ENCODE data around the gene MCF2L.
"Not testable (repeated sequence)": the region's sequence is repeated elsewhere in the genome, so short reads cannot be mapped to it uniquely, and the experiment has no call there.

Gene MCF2L

GRCh38 chr13:113105921-113106452 is 137.0 kb downstream of the MCF2L start:
- no peak overlapping the region for H3K4me3 ChIP-seq (replicated peaks; ENCODE audit: insufficient read depth, low read length)
- H3K27me3 ChIP-seq (ENCODE audit: insufficient read depth, poor library complexity, severe bottlenecking): peaks cover 15% of the 10 kb centered on the region
- TF ChIP-seq GABPA (IDR thresholded peaks at IDR 0.05; ENCODE audit: low read depth): no peak
- TF ChIP-seq REST (IDR thresholded peaks at IDR 0.05; ENCODE audit: insufficient replicate concordance, low read depth): no peak
- no peak for TF ChIP-seq POLR2AphosphoS5 (IDR thresholded peaks at IDR 0.05; ENCODE audit: low read depth)
- TF ChIP-seq CTCF (IDR thresholded peaks at IDR 0.05; ENCODE audit: insufficient read depth, low read length): no peak
- no peak for TF ChIP-seq SPI1 (IDR thresholded peaks at IDR 0.05; ENCODE audit: borderline replicate concordance, low read depth)
- DNase-seq (ENCODE audit: low read depth in 1 of 2, low spot score in 1 of 2): no peak
- no peak overlapping the region for H3K27ac ChIP-seq (replicated peaks)

GRCh38 chr13:113106711-113107351 is 137.8 kb downstream of the MCF2L start:
- Histone ChIP-seq H3K27ac (replicated peaks) (no peak overlapping the region), H3K4me3 (replicated peaks; ENCODE audit: insufficient read depth, low read length) (no peak overlapping the region), H3K27me3 (ENCODE audit: insufficient read depth, poor library complexity, severe bottlenecking) (peaks cover 16% of the 10 kb centered on the region)
- TF ChIP-seq POLR2AphosphoS5 (IDR thresholded peaks at IDR 0.05; ENCODE audit: low read depth): no peak
- no peak for TF ChIP-seq SPI1 (IDR thresholded peaks at IDR 0.05; ENCODE audit: borderline replicate concordance, low read depth)
- TF ChIP-seq CTCF (IDR thresholded peaks at IDR 0.05; ENCODE audit: insufficient read depth, low read length): no peak
- no peak for TF ChIP-seq GABPA (IDR thresholded peaks at IDR 0.05; ENCODE audit: low read depth)
- TF ChIP-seq REST (IDR thresholded peaks at IDR 0.05; ENCODE audit: insufficient replicate concordance, low read depth): no peak
- DNase-seq (ENCODE audit: low read depth in 1 of 2, low spot score in 1 of 2): no peak

- not testable (repeated sequence) for H3K4me3 ChIP-seq (replicated peaks; ENCODE audit: insufficient read depth, low read length); DNase-seq (ENCODE audit: low read depth in 1 of 2, low spot score in 1 of 2); H3K27ac ChIP-seq (replicated peaks)
- peaks cover 23% of the 10 kb centered on the region for H3K27me3 ChIP-seq (ENCODE audit: insufficient read depth, poor library complexity, severe bottlenecking)
Observed at GRCh38 chr13:113108521-113108920, 139.5 kb downstream of the MCF2L start.

- DNase-seq (ENCODE audit: low read depth in 1 of 2, low spot score in 1 of 2): no peak
- Histone ChIP-seq H3K27ac (replicated peaks) (no peak overlapping the region), H3K4me3 (replicated peaks; ENCODE audit: insufficient read depth, low read length) (no peak overlapping the region), H3K27me3 (ENCODE audit: insufficient read depth, poor library complexity, severe bottlenecking) (peaks cover 27% of the 10 kb centered on the region)
- TF ChIP-seq CTCF (IDR thresholded peaks at IDR 0.05; ENCODE audit: insufficient read depth, low read length) (no peak), POLR2AphosphoS5 (IDR thresholded peaks at IDR 0.05; ENCODE audit: low read depth) (no peak), SPI1 (IDR thresholded peaks at IDR 0.05; ENCODE audit: borderline replicate concordance, low read depth) (no peak), REST (IDR thresholded peaks at IDR 0.05; ENCODE audit: insufficient replicate concordance, low read depth) (no peak), GABPA (IDR thresholded peaks at IDR 0.05; ENCODE audit: low read depth) (no peak)
Observed at GRCh38 chr13:113109151-113110047, 140.4 kb downstream of the MCF2L start.

All from HL-60 (cell line).